BLaER1 treated with 17β-estradiol and CSF1 and Interleukin-3, amounts not matched to agents 10 nM and 100 nM (cell line): ENCODE measurements around the gene NAP1L4.

ENCODE experiments used
- H3K27ac ChIP-seq, 11 experiments: shearing (Covaris generic); formaldehyde crosslinking; 2 replicates each; pipeline ENCODE4 v1.8.1; 2022
- H3K27me3 ChIP-seq, 11 experiments: shearing (Covaris generic); formaldehyde crosslinking; 2 replicates each; pipeline ENCODE4 v1.8.1; 2022
- H3K36me3 ChIP-seq, 11 experiments: shearing (Covaris generic); formaldehyde crosslinking; 2 replicates each; pipeline ENCODE4 v1.8.1; 2022
- H3K4me1 ChIP-seq, 10 experiments: shearing (Covaris generic); formaldehyde crosslinking; 2 replicates each; pipeline ENCODE4 v1.8.1; 2022
- H3K4me2 ChIP-seq, 11 experiments: shearing (Covaris generic); formaldehyde crosslinking; 2 replicates each; pipeline ENCODE4 v1.8.1; 2022
- H3K4me3 ChIP-seq, 10 experiments: shearing (Covaris generic); formaldehyde crosslinking; 2 replicates each; pipeline ENCODE4 v1.8.1; 2022
- H3K9ac ChIP-seq, 11 experiments: shearing (Covaris generic); formaldehyde crosslinking; 2 replicates each; pipeline ENCODE4 v1.8.1; 2022
- H3K9me3 ChIP-seq, 11 experiments: shearing (Covaris generic); formaldehyde crosslinking; replicated peaks in 1 of 11; 2 replicates each; pipeline ENCODE4 v1.8.1; 2022
- H4K20me1 ChIP-seq, 11 experiments: shearing (Covaris generic); formaldehyde crosslinking; 2 replicates each; pipeline ENCODE4 v1.8.1; 2022
- Cebpa-rat ChIP-seq, 11 experiments: shearing (Covaris generic); IDR thresholded peaks; 2 replicates each; pipeline ENCODE4 v1.8.1; 2022

NAP1L4 gene

DNA sequence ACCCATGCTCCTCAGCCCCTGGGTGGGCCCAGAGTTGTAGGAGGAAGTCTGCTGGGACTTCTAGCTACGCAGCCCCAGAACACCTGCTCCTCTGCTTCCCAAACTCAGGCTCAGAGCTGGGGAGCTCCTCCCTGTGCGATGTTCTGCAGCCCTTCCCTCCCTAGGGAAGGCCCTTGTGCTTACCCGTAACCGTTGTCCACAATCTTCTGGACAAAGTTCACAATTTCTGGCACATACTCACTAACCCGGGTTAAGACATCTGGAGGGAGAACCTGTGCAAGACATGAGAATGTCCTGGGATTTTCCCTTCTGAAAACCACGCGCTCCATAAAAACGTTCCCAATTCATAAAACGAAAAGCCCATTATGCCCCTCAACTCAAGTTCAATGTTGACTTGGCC, 36.7 kb upstream of the NAP1L4 start:
- Histone ChIP-seq H3K36me3 (peaks cover 78 to 85% (median 82%) of the 10 kb centered on the region in 11 experiments), H3K4me1 (peaks cover 23 to 48% (median 36%) of the 10 kb centered on the region in 10 experiments), H3K4me2 (no peak overlapping the region), H4K20me1 (peaks cover 0 to 53% (median 5%) of the 10 kb centered on the region in 11 experiments; a peak in 8 of 22 replicates), H3K27me3 (no peaks in the 10 kb centered on the region), H3K9me3 (0 out of 22 replicates have a peak, but pooled peaks cover 0 to 4% (median 0%) of the 10 kb centered on the region in 11 experiments), H3K9ac (no peak overlapping the region), H3K27ac (0 out of 22 replicates have a peak overlapping the region, but pooled peaks of 1 of the 11 experiments have one; percentile 74), H3K4me3 (no peak overlapping the region)
- TF ChIP-seq Cebpa-rat (IDR thresholded peaks at IDR 0.05), result no peak

DNA sequence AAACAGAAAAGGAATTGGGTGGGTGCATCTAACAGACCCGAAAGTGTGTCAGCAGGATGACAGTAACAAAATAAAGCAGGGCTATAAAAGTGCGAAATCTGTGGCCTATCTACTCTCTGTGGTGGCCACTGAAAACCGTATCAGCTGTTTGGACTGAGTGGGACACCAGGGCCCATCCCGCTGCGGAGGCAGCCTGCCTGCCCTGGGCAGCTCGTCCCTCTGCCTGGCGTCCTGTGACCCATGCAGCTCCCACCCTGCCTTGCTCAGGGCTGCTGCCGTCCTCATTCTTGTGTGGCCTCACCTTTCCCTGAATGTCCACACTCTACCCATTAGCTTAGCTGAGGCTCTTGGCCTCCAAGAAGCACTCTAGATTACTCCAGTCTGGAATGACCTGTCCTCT, 34.7 kb upstream of the NAP1L4 start:
- Histone ChIP-seq H3K9me3 (no peaks in the 10 kb centered on the region), H3K4me3 (no peak overlapping the region), H3K4me2 (no peak overlapping the region), H3K36me3 (peaks cover 62 to 72% (median 67%) of the 10 kb centered on the region in 11 experiments), H4K20me1 (peaks cover 0 to 46% (median 5%) of the 10 kb centered on the region in 11 experiments; a peak in 8 of 22 replicates), H3K9ac (no peak overlapping the region), H3K27me3 (no peaks in the 10 kb centered on the region), H3K4me1 (peaks cover 41 to 57% (median 52%) of the 10 kb centered on the region in 10 experiments), H3K27ac (peak overlapping the region in 4 of 11 experiments; percentile 15 to 40 (median 21); a peak in 3 of 22 replicates)
- TF ChIP-seq Cebpa-rat (IDR thresholded peaks at IDR 0.05), result no peak

DNA sequence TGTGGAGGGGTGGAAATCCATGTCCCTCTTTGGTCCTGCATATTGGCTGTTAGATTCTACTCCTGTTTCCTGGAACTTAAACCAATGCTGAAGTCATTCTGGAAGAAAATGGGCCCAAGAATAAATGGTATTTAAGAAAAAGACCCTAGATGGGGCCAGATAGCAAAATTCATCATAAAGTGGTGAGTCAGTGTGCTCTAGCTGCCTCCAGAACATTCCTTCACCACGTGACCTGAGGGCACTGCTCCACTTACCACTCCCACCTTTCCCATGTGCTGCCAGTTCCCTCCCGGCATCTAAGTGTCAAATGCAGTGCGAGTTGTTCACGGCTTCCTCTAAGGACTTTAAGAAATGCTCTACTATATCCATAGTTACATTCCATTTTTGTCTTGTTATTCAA, 30.9 kb upstream of the NAP1L4 start:
- peaks cover 68 to 83% (median 74%) of the 10 kb centered on the region in 11 experiments for H3K36me3 ChIP-seq
- no peaks in the 10 kb centered on the region for H3K9me3 ChIP-seq
- peaks cover 0 to 25% (median 0%) of the 10 kb centered on the region in 11 experiments; a peak in 5 of 22 replicates for H4K20me1 ChIP-seq
- peaks cover 23 to 45% (median 36%) of the 10 kb centered on the region in 10 experiments for H3K4me1 ChIP-seq
- H3K9ac ChIP-seq, result peak overlapping the region in 10 of 11 experiments; percentile 10 to 77 (median 72); a peak in 17 of 22 replicates
- H3K27ac ChIP-seq, result peak overlapping the region; percentile 3 to 95 (median 89); a peak in 21 of 22 replicates
- peak overlapping the region in 3 of 10 experiments; percentile 5 to 43 (median 29); a peak in 2 of 20 replicates for H3K4me3 ChIP-seq
- peak overlapping the region; percentile 75 to 93 (median 80) for H3K4me2 ChIP-seq
- no peak for TF ChIP-seq Cebpa-rat (IDR thresholded peaks at IDR 0.05)
- no peaks in the 10 kb centered on the region for H3K27me3 ChIP-seq

DNA sequence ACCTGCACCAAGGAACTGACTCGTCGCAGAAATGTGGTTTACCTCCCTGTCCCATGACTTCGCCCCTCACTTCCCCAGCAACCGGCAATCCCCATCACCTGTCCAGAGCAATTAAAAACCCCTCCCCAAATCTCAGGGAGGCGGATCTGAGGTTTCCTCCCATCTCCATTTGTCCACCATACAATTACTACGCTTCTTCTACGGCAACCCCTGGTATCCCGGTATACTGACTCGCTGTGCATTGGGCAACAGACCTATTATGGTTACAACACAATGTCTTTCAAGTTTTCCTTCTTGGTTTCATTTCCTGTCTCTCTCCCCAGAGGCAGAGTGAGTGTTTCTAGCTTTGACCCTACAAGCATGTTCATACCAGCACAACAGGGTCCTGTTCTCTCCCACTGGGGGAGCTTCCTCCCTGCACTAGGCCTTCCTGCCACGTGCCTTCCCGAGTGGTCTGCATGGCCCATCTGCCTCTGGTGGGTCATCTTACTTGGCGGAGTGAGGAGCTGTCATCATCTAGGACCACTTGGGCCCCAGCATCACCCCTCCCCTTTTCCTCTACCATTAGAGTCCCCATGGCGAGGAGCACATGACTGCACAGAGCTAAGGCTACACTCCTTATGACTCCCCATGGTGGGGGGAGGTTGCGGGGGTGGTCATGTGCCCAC, 30.3 kb upstream of the NAP1L4 start:
- no peaks in the 10 kb centered on the region for H3K9me3 ChIP-seq
- H3K36me3 ChIP-seq, result peaks cover 68 to 83% (median 74%) of the 10 kb centered on the region in 11 experiments
- peaks cover 0 to 26% (median 0%) of the 10 kb centered on the region in 11 experiments; a peak in 5 of 22 replicates for H4K20me1 ChIP-seq
- H3K4me3 ChIP-seq, result peak overlapping the region in 3 of 10 experiments; percentile 5 to 43 (median 29); a peak in 2 of 20 replicates
- H3K4me1 ChIP-seq, result peaks cover 23 to 45% (median 36%) of the 10 kb centered on the region in 10 experiments
- H3K4me2 ChIP-seq, result peak overlapping the region; percentile 75 to 93 (median 80)
- peak; percentile 62 to 93 (median 88) for TF ChIP-seq Cebpa-rat (IDR thresholded peaks at IDR 0.05)
- H3K27ac ChIP-seq, result peak overlapping the region; percentile 3 to 95 (median 89); a peak in 21 of 22 replicates
- peak overlapping the region in 10 of 11 experiments; percentile 10 to 77 (median 72); a peak in 18 of 22 replicates for H3K9ac ChIP-seq
- no peaks in the 10 kb centered on the region for H3K27me3 ChIP-seq

DNA sequence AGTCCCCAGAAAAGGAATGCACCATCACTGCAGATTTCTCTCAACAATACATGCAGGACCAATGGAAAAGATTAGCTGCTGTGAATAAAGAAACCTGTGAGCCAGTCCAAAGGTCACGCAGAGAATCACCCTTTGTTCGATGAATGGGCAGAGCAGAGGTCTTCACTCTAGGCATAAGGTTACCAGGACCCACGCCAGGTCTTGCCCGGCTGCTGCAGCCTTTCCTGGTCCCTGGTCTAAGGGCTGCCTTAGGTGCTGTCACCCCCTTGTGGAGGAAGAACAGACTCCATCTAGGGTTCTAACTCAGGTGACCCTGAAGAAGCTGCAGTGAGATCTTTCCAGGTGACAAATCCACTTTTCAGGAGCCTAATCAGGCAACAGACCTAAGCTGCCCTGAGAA, 29.0 kb upstream of the NAP1L4 start:
- no peak for TF ChIP-seq Cebpa-rat (IDR thresholded peaks at IDR 0.05)
- Histone ChIP-seq H3K9ac (peak overlapping the region in 4 of 11 experiments; percentile 7 to 57 (median 31); a peak in 4 of 22 replicates), H3K4me3 (no peak overlapping the region), H3K27me3 (no peaks in the 10 kb centered on the region), H4K20me1 (peaks cover 0 to 25% (median 0%) of the 10 kb centered on the region in 11 experiments; a peak in 4 of 22 replicates), H3K4me2 (peak overlapping the region in 6 of 11 experiments; percentile 32 to 80 (median 76); a peak in 5 of 22 replicates), H3K9me3 (no peaks in the 10 kb centered on the region), H3K36me3 (peaks cover 69 to 83% (median 74%) of the 10 kb centered on the region in 11 experiments), H3K4me1 (peaks cover 23 to 56% (median 41%) of the 10 kb centered on the region in 10 experiments), H3K27ac (peak overlapping the region in 9 of 11 experiments; percentile 81 to 95 (median 91); a peak in 16 of 22 replicates)

DNA sequence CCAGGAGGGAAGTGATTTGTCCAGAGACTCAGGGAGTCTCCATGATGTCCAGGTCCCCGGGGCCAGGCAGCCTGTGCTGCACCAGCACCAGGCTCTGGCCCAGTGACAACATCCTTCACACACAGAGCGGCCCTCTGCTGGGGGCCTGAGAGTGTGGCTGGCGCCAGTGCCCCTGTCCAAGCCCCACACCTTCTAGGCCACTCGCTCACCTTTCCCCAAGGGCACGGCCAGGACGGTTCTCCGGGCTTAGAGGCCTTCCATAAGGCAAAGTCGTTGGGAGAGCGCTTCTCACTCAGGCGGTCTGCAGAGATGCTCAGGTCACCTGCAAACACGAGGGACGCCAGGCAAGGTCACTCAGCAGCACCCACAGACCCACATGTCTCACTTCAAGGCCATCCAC, 27.9 kb upstream of the NAP1L4 start:
- no peaks in the 10 kb centered on the region for H3K27me3 ChIP-seq
- H3K4me1 ChIP-seq, result peaks cover 30 to 67% (median 52%) of the 10 kb centered on the region in 10 experiments
- peak overlapping the region in 2 of 11 experiments; percentile 6 to 9; a peak in 2 of 22 replicates for H3K9ac ChIP-seq
- H3K4me3 ChIP-seq, result no peak overlapping the region
- peaks cover 69 to 83% (median 74%) of the 10 kb centered on the region in 11 experiments for H3K36me3 ChIP-seq
- no peak for TF ChIP-seq Cebpa-rat (IDR thresholded peaks at IDR 0.05)
- no peaks in the 10 kb centered on the region for H3K9me3 ChIP-seq
- H3K27ac ChIP-seq, result peak overlapping the region in 8 of 11 experiments; percentile 12 to 95 (median 90); a peak in 15 of 22 replicates
- peaks cover 0 to 34% (median 5%) of the 10 kb centered on the region in 11 experiments; a peak in 7 of 22 replicates for H4K20me1 ChIP-seq
- H3K4me2 ChIP-seq, result no peak overlapping the region

DNA sequence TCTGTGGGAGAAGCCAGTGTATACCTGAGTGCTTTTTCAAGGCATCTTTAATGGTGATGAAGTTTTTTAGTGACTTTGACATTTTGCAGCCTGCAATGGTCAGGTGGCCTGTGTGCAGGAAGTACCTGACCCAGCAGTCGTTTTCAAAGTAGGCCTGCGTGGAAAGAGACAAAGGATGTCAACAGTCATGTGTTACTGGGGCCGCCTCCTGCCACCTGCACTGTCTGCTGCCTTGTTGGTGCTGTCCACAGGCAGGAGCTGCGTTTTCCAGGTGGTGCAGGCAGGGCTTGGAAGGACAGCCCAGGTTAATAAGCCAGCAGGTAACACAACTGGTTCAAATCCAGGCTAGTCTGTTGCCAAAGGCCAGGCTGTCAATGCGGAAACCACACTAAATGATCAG, 26.5 kb upstream of the NAP1L4 start:
- peaks cover 41 to 72% (median 59%) of the 10 kb centered on the region in 10 experiments for H3K4me1 ChIP-seq
- peak overlapping the region in 2 of 11 experiments; percentile 6 to 19; a peak in 2 of 22 replicates for H3K27ac ChIP-seq
- no peak for TF ChIP-seq Cebpa-rat (IDR thresholded peaks at IDR 0.05)
- peak overlapping the region in 1 of 11 experiments; percentile 24; a peak in 2 of 22 replicates for H3K9ac ChIP-seq
- H3K27me3 ChIP-seq, result no peaks in the 10 kb centered on the region
- no peaks in the 10 kb centered on the region for H3K9me3 ChIP-seq
- H3K4me3 ChIP-seq, result no peak overlapping the region
- H3K4me2 ChIP-seq, result no peak overlapping the region
- peaks cover 0 to 48% (median 7%) of the 10 kb centered on the region in 11 experiments; a peak in 8 of 22 replicates for H4K20me1 ChIP-seq
- peaks cover 68 to 87% (median 78%) of the 10 kb centered on the region in 11 experiments for H3K36me3 ChIP-seq

DNA sequence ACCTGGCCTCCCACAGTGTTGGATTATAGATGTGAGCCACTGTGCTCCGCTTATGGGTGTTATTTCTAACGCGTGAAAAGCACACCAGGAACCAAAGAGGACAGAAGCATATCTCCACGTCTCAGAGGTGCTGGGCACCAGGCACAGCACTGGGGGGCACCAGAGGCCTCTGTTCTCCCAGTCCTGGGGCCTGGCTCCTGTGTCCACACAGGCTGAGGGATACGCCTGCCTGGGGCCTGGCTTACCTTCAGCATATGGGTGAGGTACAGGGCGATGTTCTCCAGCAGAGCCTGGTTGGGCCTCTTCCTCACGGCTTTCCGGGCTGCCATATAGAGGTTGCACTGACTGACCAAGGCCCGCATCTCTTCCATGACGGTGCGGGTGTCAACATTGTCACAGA, 24.7 kb upstream of the NAP1L4 start:
- Histone ChIP-seq H3K27me3 (no peaks in the 10 kb centered on the region), H3K36me3 (peaks cover 85 to 98% (median 93%) of the 10 kb centered on the region in 11 experiments)
- no peak for TF ChIP-seq Cebpa-rat (IDR thresholded peaks at IDR 0.05)

More for the DNA sequence above, 24.7 kb upstream of the NAP1L4 start:
- H3K4me1 ChIP-seq, result peaks cover 24 to 70% (median 45%) of the 10 kb centered on the region in 10 experiments
- peak overlapping the region in 5 of 11 experiments; percentile 29 to 61 (median 58); a peak in 10 of 22 replicates for H3K4me2 ChIP-seq
- H3K4me3 ChIP-seq, result no peak overlapping the region
- H3K9ac ChIP-seq, result peak overlapping the region in 3 of 11 experiments; percentile 8 to 47 (median 10); a peak in 1 of 22 replicates
- H4K20me1 ChIP-seq, result peaks cover 0 to 55% (median 7%) of the 10 kb centered on the region in 11 experiments; a peak in 8 of 22 replicates
- peak overlapping the region in 3 of 11 experiments; percentile 29 to 47 (median 30); a peak in 5 of 22 replicates for H3K27ac ChIP-seq
- H3K9me3 ChIP-seq, result no peaks in the 10 kb centered on the region
